Esophagus mucosa (tissue), 1 donor: ENCODE results near the gene PTPN1. TPM values are rescaled to one million over a fixed set of nuclear protein-coding genes. Genes with fewer than 3 reads are reported as not detected.
A peak's percentile ranks its signal among the peaks of the same experiment; 100 is the strongest.
"Not testable (repeated sequence)": the region's sequence is repeated elsewhere in the genome, so short reads cannot be mapped to it uniquely, and the experiment has no call there.

Experiments used
- ATAC-seq: fragments of 200-7000 bp; cut with Tn5 transposase; one replicate; pipeline ENCODE4 v1.9.1; 2020
- total RNA-seq: library from RNA; stranded (reverse); gene quantifications from one replicate; pipeline ENCODE4 v1.2.4, GENCODE V29; 2023
- donor health status: DM: yes; HTN: yes; CAD: no.

Gene PTPN1
- total RNA-seq, 1 donor from 2014 or later = 23.3 TPM

DNA sequence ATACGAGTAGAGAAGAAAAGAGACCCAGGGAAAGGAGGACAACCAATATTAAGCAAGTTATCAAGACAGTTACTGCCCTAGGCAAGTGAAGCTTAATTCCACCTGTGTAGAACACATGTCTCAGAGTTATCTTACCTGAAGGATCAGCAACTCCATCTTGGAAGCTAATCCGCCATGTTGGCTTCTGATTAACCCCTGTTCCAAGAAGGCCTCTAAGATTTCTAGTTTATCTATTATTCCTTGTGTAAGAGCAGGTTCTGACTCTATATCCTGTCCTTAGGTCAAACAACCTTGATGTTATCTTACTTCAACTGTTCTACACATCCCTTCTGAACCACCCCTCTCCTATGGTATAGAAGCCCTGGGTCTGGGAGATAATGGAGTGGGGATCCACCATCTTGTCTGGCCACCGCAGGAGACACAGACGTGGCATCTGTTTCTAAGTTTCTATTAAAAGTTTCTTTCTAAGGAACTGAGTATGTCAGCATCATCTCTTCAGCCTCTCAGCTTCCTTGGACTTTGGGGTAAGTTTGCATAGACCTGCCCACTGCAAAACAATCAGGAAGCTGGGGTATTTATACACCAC is 27.7 kb upstream of the PTPN1 start:
- no peak for ATAC-seq

DNA sequence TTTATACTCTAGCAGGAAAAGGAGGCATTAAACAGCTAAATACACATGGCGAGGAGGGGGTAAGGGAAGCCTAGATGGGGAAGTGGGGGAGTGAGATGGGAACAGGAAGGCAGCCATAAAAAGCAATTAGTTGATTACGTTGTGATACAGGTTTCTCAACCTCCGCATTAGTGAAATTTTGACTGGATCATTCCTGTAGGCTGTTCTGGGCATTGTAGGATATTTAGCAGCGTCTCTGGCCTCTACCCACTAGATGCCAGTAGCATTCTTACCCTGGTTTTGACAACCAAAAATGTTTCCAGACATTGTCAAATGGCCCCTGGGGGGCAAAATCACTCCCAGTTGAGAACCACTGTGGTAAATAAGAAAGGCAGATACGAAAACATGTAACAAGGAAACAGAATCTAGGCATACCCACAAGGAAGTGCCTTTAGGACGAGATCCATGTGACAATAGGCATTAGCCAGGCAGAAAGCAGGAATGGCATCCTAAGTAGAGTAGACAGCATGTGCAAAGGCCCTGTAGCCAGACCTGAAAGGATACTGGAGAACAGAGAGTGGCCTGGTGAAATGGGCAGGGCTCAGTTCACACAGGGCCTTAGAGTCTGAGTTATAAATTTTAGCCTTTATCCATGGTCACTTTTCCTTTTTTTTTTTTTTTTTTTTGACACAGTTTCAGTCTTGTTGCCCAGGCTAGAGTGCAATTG is 25.8 kb upstream of the PTPN1 start:
- ATAC-seq = peak; percentile 55

DNA sequence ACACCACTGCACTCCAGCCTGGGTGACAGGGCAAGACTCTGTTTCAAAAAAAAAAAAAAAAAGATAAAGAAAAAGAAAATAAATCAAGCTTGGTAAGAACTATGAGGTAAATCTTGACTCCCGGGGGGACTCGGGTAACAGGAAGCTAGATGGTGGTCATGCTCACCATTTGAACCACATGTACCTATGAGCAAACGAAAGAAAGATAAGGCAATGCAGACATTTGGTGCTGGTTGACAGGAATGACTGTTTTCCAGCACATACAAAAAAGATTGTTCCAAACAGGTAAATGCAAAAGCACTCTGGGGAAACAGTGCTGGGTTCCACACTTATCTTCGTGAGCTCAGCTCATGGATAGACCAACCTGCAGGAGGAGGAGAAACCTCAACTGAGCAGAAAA is 22.8 kb upstream of the PTPN1 start:
- ATAC-seq = no peak

DNA sequence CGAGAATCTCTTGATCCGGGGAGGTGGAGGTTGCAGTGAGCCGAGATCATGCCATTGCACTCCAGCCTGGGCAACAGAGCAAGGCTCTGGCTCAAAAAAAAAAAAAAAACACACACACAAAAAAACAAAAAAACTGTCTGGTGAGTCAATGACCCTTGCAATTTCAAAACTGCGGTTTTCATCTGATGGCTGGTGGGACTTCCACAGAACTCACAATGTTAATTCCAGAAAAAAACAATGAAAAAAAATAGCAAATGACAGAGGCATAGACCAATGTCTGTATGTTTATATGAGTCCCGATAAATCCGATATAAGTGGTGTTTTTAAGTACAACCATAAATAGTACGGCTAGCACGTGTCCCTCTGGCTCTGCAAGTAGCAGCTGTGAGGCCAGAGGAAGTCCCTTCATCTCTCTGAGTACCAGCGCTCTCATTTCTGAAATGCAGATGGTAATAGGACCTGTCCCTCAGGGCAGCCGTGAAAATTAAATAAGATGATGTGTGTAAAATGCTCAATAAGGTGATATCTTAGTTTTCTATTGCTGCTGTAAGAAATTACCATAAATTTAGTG is 21.9 kb upstream of the PTPN1 start:
- ATAC-seq = no peak

DNA sequence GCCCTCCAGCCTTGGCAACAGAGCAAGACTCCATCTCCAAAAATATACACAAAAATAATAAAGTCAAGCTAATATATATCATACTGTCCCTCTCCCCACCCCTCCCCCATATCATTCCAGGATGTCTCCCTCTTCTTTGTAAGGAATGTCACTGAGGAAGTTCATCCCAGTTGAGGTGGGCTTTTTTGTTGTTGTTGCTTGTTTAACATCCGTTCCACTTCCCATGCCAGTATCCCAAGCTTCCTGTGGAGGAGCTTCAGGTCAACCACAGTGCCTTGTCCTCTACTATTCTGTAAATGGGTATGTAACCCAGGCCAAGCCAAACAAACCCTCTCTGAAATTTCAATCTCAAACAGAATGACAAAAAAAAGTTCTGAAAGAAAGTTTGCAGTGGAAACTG is 19.0 kb upstream of the PTPN1 start:
- ATAC-seq = no peak

DNA sequence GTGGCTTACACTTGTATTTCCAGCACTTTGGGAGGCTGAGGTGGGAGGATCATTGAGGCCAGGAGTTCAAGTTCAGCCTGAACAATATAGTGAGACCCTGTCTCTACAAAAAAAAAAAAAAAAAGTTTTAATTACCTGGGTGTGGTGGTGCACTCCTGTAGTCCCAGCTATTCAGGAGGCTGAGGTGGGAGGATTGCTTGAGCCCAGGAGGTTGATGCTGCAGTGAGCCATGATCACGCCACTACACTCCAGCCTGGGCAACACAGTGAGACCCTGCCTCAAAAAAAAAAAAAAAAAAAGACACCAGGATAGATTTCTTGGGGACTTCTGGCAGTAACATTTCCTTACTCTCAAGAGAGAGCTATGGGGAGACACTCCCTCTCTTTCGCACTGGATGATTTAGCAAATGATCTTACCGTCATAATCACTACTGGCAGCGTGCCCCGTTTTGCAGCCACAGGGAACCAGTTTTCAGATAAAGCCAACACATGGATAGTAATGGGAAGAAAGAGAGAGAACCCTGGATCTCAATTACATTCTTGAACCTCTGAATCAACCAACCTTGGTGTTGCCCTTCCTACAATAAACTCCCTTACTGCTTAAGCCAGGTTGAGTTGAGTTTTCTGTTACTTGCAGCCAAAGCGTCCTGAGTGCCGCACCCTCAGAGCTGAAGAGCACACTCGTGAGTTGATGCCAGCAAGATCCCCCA is 18.1 kb upstream of the PTPN1 start:
- peak; percentile 67 for ATAC-seq

DNA sequence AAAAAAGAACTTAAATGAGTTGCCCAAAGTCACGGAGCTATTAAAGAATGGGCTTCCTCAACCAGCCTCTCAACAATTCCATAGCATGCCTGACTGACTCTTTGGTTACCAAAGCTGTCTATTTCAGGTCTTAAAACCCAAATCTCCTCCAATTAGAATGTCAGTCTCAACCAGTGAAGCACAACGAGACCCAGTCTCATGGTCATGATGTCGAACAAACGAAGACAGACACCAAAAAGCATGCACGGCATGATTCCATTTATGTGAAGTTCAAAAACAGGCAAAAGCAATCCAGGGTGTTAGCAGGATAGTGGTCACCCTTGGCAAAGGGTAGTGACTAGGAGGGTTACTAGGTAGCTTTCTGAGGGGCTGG is 16.3 kb upstream of the PTPN1 start:
- no peak for ATAC-seq

DNA sequence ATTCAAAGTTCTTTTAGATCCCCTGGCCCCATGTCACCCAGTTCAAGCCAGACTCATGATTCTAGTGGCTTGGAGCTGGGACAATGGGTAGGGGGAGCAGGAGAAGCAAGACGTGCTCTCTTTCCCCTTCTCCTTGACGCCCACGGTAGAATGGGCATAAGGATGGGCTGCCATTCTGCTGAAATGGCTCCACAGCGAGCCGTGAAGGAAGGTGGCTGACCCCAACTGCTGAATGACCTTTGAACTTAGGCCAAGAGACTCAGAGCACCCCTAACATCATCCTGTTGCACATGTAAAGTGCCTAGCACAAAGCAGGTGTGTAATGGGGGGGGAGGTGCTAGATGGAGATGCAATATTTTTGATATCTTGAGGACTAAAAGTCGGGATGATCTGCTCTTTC is 15.8 kb upstream of the PTPN1 start:
- no peak for ATAC-seq

DNA sequence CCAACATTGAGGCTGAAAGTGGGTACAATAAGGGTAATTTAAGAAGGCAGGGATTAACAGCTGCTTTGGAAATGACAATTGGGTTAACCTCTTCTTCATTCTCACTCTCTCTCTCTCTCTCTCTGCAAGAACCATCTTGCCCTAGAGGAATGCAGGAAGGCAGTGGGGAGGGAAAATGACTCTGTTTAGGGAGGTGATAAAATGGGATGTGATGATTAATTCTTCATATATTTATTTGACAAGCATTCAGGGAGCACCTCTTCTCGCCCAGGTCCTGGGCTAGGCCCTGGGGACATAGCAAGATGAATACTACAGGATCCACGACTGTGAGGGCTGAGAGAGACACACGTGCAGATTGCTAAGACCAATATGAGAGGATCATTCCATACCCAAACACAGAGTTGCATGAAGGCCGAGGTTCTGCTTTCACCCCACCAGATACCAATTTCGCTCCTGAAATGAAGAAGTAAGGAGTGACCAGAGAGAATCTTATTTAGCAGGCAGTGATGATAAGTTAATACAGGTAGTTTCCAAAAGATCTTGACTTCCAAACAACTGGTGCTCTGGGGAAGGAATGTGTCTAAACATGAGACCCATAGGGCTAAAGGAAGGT is 13.3 kb upstream of the PTPN1 start:
- peak; percentile 68 for ATAC-seq

DNA sequence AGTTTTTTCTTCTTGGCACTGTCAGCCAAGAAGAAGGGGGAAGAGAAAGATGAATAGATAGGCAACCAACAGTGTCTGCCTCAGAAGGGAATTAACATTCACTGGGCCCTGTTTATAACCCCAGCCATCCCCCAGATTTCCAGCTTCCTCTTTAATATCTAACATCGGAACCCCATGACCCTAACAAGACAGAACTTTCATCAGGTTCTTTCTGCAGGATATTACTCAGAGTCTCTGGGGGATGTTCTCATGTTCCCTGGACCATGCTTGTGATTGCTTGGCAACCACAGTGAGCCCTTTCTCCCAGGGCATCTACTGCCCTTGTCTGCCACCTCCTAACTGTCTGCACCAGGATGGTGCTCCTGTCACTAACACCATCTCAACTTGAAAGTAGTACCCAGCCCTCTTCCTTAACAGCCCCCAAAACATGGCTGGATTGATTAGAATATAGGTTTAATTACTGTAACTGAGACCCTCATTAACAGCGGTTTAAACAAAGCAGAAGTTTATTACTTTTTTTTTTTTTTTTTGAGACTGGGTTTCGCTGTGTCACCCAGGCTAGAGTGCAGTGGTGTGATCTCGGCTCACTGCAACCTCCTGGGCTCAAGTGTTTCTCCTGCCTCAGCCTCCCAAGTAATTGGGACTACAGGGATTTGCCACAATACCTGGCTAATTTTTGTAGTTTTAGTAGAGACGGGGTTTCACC is 12.0 kb upstream of the PTPN1 start:
- no peak for ATAC-seq

DNA sequence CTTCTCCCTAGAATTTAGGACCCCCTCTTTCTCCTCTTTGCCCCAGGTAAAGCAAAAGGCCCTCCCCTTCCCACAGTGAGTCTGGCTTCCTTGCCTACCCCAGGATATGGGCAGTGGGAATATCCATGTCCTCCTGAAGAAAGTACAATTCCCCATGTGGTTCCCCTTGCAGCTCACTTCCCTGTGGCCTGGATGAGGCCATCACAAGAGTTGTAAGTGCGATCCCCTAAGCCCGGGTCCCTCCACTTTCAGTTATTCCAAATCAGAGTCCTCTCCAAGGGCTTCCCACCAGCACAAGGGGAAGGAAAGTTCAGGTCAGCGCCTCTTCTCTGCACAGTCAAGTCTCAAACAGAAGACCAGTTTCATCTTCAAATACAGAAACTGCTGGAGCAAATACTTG is 10.2 kb upstream of the PTPN1 start:
- no peak for ATAC-seq

DNA sequence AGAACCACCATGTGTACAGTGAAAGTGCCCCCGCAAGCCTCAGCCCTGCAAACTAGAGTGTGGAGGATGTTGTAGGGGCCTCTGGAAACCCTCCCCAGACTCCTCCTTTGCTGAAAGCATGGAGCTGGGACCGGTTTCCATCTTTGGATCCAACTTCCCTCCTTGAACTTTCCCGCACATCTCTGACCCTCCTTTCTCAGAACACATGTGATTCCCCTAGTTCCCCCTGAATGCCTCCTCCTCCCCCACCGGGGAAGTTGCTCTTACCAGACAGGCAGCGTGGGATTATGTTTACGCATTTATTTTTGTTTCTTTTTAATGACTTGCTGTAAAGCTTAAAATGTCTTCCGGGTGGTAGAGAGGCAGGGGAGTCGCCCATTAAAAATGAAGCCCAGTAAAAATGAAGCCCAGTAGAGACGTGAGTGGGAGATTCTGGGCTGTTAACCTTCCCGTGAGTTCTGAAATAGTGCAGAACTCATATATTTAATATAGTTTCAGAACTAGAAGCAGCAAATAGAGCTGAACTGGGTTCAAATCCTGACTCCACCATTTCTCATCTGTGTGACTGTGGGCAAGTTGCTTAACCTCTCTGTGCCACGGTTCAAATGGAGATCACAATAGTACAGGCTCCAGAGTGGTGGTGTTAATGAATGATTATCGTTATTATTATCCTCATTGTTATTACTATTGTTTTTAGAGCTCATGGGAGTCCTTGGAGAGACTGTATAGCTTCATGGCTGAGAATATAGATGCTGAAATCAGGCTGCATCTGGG is 8.0 kb upstream of the PTPN1 start:
- ATAC-seq = no peak

DNA sequence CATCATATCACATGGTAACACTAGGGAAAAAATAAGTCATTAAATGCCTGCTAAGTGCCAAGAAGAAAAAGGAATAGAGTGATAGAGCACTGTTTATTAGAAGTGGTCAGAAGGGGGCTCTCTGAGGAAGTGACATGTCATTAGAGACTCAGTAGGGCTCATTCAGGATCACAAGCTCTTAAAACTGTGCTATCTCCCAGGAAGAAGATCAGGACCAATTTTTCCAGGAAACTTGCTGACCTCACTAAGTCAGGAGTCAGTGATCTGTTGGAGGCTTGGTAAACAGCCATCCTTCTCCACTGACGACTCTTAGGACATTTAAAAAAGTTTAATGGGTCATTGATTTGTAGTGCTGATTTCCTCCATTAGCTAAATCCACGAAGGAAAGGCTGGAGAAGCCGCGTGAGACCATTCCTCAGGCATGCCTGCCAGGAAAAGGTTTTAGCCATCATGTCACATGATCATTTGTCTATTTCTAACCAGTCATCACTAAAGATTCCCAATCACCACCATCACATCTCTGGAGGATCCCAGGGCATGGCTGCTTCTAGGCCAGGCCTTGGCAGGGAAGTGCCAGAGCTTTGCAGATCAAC is 5.9 kb upstream of the PTPN1 start:
- no peak for ATAC-seq

DNA sequence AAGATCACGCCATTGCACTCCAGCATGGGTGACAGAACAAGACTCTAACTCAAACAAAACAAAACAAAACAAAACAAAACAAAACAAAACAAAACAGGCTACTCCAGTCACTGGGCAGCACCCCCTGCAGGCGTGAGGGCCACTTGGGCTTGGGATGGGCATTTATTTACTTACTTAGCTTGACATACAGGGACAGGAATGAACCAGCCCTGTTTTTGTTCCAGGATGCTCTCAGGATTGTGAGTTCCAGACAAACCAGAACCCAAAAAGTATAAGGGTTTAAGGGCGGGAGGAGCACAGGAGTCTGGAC is 4.0 kb upstream of the PTPN1 start:
- ATAC-seq = no peak

DNA sequence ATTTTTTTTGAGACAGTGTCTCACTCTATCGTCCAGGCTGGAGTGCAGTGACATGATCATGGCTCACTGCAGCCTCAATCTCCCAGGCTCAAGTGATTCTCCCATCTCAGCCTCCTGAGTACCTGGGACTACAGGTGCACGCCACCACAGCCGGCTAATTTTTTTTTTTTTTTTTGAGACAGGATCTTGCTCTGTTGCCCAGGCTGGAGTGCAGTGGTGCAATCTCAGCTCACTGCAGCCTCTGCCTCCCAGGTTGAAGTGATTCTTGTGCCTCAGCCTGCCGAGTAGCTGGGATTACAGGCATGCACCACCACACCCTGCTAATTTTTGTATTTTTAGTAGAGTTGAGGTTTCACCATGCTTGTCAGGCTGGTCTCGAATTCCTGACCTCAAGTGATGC is 2.4 kb upstream of the PTPN1 start:
- not testable (repeated sequence) for ATAC-seq

DNA sequence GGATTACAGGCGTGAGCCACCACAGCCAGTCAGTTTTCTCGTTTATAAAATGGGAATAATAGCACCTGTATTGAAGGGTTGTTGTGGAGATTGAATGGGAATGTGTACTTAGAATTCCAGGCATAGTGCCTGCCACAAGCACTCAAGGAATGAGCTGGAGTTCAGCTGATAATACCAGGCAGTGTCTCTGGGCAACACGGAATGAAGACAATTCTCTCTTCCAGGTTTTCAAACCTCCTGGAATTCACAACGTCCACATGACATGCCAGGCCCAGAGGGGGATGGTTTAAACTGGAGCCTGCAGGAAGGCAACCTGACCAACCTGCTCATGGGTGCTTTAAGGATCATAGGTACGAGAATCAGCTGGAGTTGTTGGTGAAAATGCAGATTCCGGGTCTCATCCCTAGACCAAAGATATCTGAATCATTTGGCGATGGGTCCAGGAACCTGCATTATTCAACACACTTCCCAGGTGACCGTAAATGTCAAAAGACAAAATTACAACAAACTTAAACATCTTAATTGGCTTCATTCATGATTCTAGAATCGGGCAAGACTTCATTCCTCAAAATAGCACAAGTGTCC is 1.9 kb upstream of the PTPN1 start:
- ATAC-seq = no peak

DNA sequence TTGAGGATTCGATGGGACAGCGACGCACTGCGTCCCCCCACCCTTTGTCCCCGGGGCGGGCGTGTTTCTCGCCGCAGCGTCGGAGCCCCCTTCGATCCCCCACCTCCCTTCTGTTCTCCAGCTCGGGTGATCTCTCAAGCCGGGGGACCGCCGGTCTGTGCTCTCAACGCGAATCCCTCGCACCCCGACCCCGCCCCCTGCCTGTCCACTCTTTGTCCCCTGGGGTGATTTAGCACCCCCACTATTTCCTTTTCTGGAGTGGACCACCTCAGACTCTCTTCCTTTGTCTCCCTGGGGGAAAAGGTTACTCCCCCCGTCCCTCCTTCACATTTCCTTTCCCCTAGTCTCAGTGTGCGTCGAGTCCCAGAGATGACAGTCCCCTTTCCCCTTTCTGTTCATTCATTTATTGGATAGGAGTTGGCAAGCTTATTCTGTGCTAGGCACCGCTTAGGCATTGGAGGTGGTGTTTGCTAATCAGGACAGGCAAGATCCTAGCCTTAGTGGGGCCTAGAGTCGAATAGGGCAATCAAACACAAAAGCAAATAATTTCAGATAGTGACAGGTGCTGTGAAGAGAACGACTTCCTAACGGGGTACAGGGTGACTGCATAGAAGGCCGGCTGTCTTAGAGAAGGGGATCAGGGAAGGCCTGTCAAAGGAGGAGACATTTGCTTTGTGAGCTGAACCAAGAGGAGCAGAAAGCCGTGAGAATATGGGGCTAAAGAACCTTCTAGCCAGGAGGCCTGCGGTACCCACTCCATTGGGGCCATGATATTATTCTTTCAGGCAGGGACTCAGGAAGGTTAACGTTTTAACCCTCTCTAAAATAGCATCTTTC is 741 bp downstream of the PTPN1 start:
- no peak for ATAC-seq

DNA sequence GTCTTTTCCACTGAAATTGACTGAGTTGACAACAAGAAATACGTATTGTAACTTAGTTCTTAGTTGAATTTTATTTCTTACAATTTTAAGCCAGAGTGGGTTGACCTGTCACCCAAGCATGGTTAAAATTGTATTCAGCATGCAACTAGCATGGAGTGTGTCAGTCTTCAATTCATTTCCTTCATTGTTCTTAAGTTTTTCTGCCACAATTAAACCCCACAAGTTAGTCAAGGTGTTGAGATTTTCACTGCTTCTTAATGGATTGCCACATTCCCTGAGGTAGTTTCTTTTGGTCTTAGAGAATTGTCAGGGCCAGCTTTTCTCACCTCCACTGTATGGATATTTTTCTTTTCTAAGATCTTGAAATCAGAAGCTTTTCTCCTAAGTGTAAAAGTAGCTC is 2.1 kb downstream of the PTPN1 start:
- ATAC-seq = no peak

DNA sequence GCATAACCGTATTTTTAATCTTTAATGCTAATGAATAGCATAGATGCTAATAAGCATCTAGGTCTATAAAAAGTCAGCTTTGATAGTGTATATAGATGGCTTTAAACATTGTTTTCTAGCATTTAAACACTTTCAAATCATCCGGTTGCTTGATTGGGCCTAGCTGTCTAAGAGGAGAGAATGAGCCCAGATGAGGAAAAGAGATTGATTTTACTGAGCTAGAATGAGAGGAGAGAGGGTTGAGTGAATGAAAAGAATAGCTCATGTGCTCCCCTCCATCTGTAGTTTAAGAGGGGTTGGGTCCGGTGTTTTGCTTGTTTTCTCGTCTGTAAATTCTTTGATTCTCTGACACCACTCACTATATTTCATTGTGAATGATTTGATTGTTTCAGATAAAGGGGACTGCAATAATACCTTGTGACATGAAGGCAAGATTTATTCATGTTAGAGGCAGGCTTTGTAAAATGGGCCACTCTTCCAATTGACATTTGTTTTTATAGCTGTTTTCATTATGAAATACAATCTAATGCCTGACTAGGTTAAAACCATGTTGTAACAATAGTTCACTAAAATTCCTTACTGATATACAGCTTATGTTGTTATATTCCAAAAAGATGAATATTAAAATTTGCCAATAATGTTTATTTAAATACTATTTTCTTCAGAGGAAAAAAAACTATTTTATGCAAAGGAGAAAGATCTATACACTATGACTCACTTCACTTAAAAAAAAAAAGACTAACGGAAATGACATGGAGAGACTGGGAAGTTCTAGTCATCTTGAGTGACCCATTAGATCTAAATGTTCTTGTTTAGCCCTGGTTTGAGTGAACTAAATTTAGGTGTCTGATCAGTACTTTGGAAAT is 3.2 kb downstream of the PTPN1 start:
- ATAC-seq = no peak

DNA sequence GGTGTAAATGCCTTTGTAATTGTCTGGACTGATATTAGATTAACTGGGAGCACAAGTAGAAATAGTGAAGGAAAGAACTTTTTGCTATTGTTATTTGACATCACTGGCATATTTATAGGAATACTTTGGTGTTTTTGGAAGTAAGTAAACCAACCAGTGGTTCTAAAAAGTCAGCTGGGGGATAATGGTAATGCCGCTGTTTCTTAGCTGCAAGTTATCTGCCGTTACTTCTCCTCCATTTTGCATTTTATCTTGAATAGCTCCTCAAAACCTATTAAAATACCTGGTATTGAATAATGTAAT is 3.8 kb downstream of the PTPN1 start:
- no peak for ATAC-seq
